Stimulated activated CD8-positive, alpha-beta memory T cell treated with anti-CD3 and anti-CD28 coated beads, Interleukin-4, amount 100 ng/mL, for 1 hour (primary cell): ENCODE measurements around the gene HES1.

Experiments used
- DNase-seq, 2 donors: peaks; one replicate each; pipeline ENCODE4 v3.0.0-alpha.2; 2020; ENCODE audit warnings: low read depth in 2 of 2, low spot score in 1 of 2

HES1 gene

GRCh38 chr3:194166682-194167479 lies 30.9 kb downstream of the HES1 start:
- no peak for DNase-seq

GRCh38 chr3:194167480-194168282 lies 31.7 kb downstream of the HES1 start:
- no peak for DNase-seq

DNA sequence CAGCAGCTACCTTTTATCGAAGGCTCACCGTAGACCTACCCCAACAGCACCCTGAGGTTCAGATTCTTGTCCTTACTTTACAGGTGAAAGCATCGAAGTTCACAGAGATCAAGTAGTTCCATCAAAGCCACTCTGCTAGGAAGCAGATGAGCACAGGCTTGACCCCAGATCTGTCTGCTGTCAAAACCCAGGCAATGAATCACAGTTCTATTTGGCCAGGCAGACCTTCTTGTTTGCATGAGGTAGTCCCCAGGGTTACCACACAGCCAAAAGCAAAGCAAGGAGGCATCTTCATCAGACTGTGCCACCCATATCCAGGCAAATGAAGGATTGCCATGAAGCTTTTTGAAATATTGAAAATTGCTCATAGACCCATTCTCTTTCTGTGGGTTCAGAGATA lies 33.0 kb downstream of the HES1 start:
- DNase-seq = no peak

DNA sequence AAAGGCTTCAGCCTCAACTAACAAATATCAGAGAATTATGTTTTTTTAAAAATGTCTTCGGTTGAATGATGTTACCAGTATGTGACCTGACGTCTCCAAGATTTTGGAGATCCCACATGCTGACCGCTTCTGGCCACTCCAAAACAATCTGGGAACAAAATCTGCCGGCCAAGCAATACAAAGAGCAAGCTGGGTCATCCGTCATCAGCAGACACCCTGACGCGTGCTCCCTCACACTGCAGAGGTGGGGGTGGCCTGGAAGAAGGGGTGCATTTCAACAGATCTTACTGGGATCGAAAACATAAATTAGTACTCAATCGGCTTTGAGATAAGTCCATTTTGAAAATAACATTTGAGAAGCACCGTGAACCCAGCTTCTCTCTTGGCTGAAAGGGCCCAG lies 33.6 kb downstream of the HES1 start:
- no peak for DNase-seq

- DNase-seq = no peak
These were observed 34.8 kb downstream of the HES1 start for GRCh38 chr3:194170793-194171192.

GRCh38 chr3:194174406-194174805 lies 38.5 kb downstream of the HES1 start:
- no peak for DNase-seq

DNA sequence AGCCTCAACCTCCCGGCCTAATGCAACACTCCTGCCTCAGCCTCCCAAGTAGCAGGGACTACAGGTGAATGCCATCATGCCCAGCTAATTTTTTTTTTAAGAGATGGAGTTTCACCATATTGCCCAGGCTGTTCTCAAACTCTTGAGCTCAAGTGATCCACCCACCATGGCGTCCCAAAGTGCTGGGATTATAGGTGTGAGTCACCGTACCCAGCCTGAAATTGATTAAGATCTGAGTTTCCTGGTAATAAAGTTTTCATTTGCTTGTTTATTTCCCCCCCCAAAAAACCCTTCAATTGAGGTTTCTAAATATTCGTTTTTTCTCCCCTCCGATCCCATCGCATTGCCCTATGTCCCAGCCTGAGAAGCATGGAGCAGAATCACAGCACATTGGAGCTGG lies 39.0 kb downstream of the HES1 start:
- DNase-seq = no peak

GRCh38 chr3:194176274-194176991 lies 40.5 kb downstream of the HES1 start:
- DNase-seq = no peak

- DNase-seq = no peak
These were observed 41.2 kb downstream of the HES1 start for GRCh38 chr3:194177141-194177540.

DNA sequence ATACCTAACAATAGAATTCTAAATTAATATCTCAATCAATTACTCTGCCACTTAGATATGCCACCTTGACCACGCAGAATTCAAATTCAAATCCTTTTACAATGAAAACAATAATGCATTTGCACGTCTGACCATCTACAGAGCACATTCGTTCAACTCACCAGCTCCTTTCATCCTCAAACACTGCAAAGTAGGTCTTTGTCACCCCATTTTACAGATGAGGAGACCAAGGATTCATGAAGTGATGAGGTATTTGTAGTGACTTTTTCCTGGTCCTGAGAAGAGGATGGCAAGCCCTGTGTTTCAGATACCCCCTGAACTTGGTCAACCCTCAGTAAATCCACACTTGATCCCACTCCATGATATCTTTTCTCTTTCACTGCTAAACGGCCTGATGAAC lies 42.2 kb downstream of the HES1 start:
- no peak for DNase-seq

DNA sequence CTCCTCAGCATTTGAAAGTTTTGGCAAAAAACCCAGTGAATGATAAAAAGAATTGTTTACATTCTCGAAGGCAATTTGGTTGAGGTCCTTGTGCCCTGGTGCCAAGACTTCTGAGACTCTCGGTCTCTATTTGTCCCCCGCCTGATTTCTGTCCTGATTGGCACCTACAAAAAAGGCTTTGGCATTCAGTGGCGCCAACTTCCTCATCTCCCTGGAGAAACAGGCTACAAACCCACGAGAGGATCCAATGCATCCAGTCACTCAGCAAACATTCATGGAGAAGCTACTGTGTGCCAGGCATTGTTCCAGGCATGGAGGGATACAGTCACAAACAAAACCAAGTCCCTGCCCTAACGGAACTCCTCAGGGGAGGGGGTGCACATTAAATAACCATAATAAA lies 42.7 kb downstream of the HES1 start:
- no peak for DNase-seq

DNA sequence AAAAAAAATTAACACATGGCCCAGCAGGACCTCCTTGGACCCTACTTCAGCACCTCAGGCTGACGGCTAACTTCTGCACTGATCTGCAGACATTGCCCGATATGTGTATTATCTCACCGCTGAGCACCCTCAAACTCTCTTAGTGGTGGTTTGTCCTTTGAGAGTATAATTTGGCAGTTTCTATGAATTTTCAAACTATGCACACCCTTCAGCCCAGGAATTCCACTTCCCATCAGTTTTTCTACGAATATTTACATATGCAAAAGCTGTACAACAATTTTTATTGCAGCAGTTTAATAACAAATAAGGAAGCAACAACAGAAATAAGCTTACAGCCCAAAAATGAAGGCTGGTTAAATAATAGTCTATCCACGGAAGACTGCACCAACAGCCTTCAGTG lies 44.6 kb downstream of the HES1 start:
- no peak for DNase-seq

- no peak for DNase-seq
These were observed 45.9 kb downstream of the HES1 start for GRCh38 chr3:194181612-194182529.

DNA sequence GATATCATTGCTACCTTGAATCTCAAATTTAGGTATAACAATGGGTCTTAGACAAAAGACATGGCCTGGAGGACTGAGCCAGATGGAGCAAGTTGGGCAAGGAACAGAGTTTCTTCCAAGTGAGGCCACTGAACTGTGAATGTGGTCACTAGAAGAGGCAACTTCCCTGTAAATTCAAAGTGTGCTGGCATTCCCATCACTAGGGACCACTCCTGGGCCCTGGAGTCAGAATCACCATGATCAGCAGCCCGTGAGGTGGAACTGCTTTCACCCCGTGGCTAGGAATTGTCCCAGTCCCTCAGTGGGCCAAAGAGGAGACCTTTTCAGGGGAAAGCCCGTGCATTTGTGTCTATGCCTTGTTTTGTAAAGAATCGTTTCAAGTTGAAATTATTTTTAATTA lies 47.3 kb downstream of the HES1 start:
- no peak for DNase-seq

DNA sequence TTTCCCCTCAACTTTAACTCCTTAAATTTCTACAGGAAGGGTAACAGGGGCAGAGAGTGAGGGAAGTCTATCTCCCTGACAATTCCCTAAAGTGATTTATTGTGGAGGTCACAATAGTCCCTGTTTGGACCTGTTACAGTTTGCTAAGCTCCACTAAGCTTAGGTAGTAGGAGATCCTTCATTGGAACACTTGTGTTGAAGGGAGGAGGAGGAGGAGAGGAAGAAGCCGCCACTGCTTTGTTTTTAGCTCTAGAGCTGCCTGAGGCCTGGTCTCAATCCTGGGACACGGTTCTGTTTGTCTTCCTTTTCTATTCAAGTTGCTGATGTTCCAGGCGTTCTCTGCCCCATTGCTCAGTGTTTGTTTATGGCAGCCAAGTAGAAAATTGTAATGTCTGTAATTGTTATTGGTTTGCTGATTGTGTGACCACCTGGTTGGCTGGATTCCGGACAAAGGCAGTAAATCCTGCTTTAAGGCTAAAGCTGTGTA lies 48.4 kb downstream of the HES1 start:
- no peak for DNase-seq

DNA sequence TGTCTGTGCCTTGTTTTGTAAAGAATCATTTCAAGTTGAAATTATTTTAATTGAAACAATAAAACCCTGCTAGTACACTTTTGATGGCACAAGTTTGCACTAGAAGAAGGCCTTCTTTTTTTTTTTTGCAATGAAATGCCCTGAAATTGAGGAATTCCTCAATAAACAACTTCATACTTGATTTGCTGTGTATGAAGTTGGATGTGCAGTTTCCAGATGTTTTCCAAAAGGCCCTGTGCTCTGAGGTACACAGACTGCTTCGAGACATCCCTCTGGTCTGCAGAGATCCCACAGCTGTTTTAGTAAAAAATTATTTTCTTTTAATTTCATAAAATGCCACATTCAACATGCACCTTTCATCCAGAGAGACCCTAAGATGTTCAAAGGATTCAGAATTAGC lies 48.9 kb downstream of the HES1 start:
- DNase-seq = no peak

- no peak for DNase-seq
These were observed 49.3 kb downstream of the HES1 start for GRCh38 chr3:194185221-194185620.

- DNase-seq = no peak
These were observed 51.4 kb downstream of the HES1 start for GRCh38 chr3:194187233-194187944.
